ENCODE measurements around the gene TIGD3. TPM values are rescaled to one million over a fixed set of nuclear protein-coding genes. Genes with fewer than 3 reads are reported as not detected.

Gene TIGD3
- total and polyA plus RNA-seq, 2 of the 13 experiments (the other 11 are each of a cell fraction or from before 2014, with no cell fraction given) = 0.49 to 4.9 TPM

GRCh38 chr11:65382033-65382803 lies 27.7 kb downstream of the TIGD3 start, which contains the start of gene SLC25A45 (continued):
- TF ChIP-seq, protein P1, sequence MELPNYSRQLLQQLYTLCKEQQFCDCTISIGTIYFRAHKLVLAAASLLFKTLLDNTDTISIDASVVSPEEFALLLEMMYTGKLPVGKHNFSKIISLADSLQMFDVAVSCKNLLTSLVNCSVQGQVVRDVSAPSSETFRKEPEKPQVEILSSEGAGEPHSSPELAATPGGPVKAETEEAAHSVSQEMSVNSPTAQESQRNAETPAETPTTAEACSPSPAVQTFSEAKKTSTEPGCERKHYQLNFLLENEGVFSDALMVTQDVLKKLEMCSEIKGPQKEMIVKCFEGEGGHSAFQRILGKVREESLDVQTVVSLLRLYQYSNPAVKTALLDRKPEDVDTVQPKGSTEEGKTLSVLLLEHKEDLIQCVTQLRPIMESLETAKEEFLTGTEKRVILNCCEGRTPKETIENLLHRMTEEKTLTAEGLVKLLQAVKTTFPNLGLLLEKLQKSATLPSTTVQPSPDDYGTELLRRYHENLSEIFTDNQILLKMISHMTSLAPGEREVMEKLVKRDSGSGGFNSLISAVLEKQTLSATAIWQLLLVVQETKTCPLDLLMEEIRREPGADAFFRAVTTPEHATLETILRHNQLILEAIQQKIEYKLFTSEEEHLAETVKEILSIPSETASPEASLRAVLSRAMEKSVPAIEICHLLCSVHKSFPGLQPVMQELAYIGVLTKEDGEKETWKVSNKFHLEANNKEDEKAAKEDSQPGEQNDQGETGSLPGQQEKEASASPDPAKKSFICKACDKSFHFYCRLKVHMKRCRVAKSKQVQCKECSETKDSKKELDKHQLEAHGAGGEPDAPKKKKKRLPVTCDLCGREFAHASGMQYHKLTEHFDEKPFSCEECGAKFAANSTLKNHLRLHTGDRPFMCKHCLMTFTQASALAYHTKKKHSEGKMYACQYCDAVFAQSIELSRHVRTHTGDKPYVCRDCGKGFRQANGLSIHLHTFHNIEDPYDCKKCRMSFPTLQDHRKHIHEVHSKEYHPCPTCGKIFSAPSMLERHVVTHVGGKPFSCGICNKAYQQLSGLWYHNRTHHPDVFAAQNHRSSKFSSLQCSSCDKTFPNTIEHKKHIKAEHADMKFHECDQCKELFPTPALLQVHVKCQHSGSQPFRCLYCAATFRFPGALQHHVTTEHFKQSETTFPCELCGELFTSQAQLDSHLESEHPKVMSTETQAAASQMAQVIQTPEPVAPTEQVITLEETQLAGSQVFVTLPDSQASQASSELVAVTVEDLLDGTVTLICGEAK (IDR thresholded peaks at IDR 0.05) = no peak
- TF ChIP-seq, protein P1 (CRISPR knock-in tag; IDR thresholded peaks at IDR 0.05) = peak; percentile 84
- TF ChIP-seq ZNF496 (CRISPR knock-in tag; IDR thresholded peaks at IDR 0.05; ENCODE audit: insufficient replicate concordance) = no peak
- peak; percentile 82 for TF ChIP-seq ZNF563 (CRISPR knock-in tag; IDR thresholded peaks at IDR 0.05)
- TF ChIP-seq XRCC5 (optimal IDR thresholded peaks at IDR 0.05; ENCODE audit: low read length) = peak; percentile 71
- peak; percentile 78; the same call in 1 of the 2 replicates for TF ChIP-seq MXD4 (CRISPR knock-in tag; IDR thresholded peaks at IDR 0.05)
- peak; percentile 83 for TF ChIP-seq ARNTL (CRISPR knock-in tag; IDR thresholded peaks at IDR 0.05)
- TF ChIP-seq KLF9 (CRISPR knock-in tag; IDR thresholded peaks at IDR 0.05; ENCODE audit: low read depth) = no peak
- TF ChIP-seq, protein P2, sequence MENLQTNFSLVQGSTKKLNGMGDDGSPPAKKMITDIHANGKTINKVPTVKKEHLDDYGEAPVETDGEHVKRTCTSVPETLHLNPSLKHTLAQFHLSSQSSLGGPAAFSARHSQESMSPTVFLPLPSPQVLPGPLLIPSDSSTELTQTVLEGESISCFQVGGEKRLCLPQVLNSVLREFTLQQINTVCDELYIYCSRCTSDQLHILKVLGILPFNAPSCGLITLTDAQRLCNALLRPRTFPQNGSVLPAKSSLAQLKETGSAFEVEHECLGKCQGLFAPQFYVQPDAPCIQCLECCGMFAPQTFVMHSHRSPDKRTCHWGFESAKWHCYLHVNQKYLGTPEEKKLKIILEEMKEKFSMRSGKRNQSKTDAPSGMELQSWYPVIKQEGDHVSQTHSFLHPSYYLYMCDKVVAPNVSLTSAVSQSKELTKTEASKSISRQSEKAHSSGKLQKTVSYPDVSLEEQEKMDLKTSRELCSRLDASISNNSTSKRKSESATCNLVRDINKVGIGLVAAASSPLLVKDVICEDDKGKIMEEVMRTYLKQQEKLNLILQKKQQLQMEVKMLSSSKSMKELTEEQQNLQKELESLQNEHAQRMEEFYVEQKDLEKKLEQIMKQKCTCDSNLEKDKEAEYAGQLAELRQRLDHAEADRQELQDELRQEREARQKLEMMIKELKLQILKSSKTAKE (CRISPR knock-in tag; IDR thresholded peaks at IDR 0.05; ENCODE audit: borderline replicate concordance) = peak; percentile 92
- no peak for TF ChIP-seq ZNF549 (CRISPR knock-in tag; IDR thresholded peaks at IDR 0.05)
- TF ChIP-seq THYN1 (CRISPR knock-in tag; IDR thresholded peaks at IDR 0.05; ENCODE audit: borderline replicate concordance, low read depth) = no peak
- TF ChIP-seq, protein P3, sequence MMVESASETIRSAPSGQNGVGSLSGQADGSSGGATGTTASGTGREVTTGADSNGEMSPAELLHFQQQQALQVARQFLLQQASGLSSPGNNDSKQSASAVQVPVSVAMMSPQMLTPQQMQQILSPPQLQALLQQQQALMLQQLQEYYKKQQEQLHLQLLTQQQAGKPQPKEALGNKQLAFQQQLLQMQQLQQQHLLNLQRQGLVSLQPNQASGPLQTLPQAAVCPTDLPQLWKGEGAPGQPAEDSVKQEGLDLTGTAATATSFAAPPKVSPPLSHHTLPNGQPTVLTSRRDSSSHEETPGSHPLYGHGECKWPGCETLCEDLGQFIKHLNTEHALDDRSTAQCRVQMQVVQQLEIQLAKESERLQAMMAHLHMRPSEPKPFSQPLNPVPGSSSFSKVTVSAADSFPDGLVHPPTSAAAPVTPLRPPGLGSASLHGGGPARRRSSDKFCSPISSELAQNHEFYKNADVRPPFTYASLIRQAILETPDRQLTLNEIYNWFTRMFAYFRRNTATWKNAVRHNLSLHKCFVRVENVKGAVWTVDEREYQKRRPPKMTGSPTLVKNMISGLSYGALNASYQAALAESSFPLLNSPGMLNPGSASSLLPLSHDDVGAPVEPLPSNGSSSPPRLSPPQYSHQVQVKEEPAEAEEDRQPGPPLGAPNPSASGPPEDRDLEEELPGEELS (CRISPR knock-in tag; IDR thresholded peaks at IDR 0.05) = peak; percentile 78
- no peak for TF ChIP-seq PBX2 (CRISPR knock-in tag; IDR thresholded peaks at IDR 0.05)
- no peak for TF ChIP-seq GTF2F1 (IDR thresholded peaks at IDR 0.05; ENCODE audit: low read length)
- peak; percentile 88 for TF ChIP-seq GABPB1 (CRISPR knock-in tag; IDR thresholded peaks at IDR 0.05)
